Osteocyte (in vitro differentiated cells): Measurements from ENCODE around the gene MMRN1. TPM values are rescaled to one million over a fixed set of nuclear protein-coding genes. Genes with fewer than 3 reads are reported as not detected.
A peak's percentile ranks its signal among the peaks of the same experiment; 100 is the strongest.

Source experiments
- DNase-seq: peaks from one replicate; pipeline ENCODE4 v3.0.0; 2021; ENCODE audit warnings: mixed read lengths; ENCODE audit not compliant: unreplicated experiment; ENCODE audit errors: extremely low spot score
- H3K27ac Mint-ChIP-seq: one replicate; pipeline ENCODE4 v1.8.0; 2021; ENCODE audit warnings: mild to moderate bottlenecking, mixed read lengths; ENCODE audit not compliant: unreplicated experiment
- H3K27me3 Mint-ChIP-seq: one replicate; pipeline ENCODE4 v1.8.0; 2021; ENCODE audit warnings: mixed read lengths; ENCODE audit not compliant: unreplicated experiment
- H3K36me3 Mint-ChIP-seq: one replicate; pipeline ENCODE4 v1.8.0; 2021; ENCODE audit warnings: mixed read lengths; ENCODE audit not compliant: unreplicated experiment
- H3K4me1 Mint-ChIP-seq: one replicate; pipeline ENCODE4 v1.8.0; 2021; ENCODE audit warnings: mixed read lengths; ENCODE audit not compliant: unreplicated experiment
- H3K4me3 Mint-ChIP-seq: one replicate; pipeline ENCODE4 v1.8.0; 2021; ENCODE audit warnings: mild to moderate bottlenecking, moderate library complexity, mixed read lengths; ENCODE audit not compliant: unreplicated experiment
- H3K9me3 Mint-ChIP-seq: one replicate; pipeline ENCODE4 v1.8.0; 2021; ENCODE audit warnings: mixed read lengths; ENCODE audit not compliant: unreplicated experiment
- total RNA-seq: library from RNA; stranded (reverse); gene quantifications from 2 replicates; pipeline ENCODE4 v1.2.1, GENCODE V29; 2021
- TF ChIP-seq, protein P1 (sequence below): fragments of 200-600 bp; sonication (generic); IDR thresholded peaks from 2 replicates; pipeline ENCODE4 v1.5.0; 2021; ENCODE audit warnings: antibody characterized with exemption, mild to moderate bottlenecking, moderate library complexity

The MMRN1 gene
- total RNA-seq, 1 donor from 2014 or later = not detected

GRCh38 chr4:89906777-89907521 lies 12.3 kb downstream of the MMRN1 start:
- DNase-seq = no peak
- TF ChIP-seq, protein P1, sequence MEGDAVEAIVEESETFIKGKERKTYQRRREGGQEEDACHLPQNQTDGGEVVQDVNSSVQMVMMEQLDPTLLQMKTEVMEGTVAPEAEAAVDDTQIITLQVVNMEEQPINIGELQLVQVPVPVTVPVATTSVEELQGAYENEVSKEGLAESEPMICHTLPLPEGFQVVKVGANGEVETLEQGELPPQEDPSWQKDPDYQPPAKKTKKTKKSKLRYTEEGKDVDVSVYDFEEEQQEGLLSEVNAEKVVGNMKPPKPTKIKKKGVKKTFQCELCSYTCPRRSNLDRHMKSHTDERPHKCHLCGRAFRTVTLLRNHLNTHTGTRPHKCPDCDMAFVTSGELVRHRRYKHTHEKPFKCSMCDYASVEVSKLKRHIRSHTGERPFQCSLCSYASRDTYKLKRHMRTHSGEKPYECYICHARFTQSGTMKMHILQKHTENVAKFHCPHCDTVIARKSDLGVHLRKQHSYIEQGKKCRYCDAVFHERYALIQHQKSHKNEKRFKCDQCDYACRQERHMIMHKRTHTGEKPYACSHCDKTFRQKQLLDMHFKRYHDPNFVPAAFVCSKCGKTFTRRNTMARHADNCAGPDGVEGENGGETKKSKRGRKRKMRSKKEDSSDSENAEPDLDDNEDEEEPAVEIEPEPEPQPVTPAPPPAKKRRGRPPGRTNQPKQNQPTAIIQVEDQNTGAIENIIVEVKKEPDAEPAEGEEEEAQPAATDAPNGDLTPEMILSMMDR = no peak
- H3K9me3 Mint-ChIP-seq = no peaks in the 10 kb centered on the region
- peaks cover 36% of the 10 kb centered on the region for H3K27me3 Mint-ChIP-seq
- H3K36me3 Mint-ChIP-seq = no peaks in the 10 kb centered on the region
- no peak overlapping the region for H3K27ac Mint-ChIP-seq
- no peaks in the 10 kb centered on the region for H3K4me1 Mint-ChIP-seq
- H3K4me3 Mint-ChIP-seq = no peak overlapping the region

DNA sequence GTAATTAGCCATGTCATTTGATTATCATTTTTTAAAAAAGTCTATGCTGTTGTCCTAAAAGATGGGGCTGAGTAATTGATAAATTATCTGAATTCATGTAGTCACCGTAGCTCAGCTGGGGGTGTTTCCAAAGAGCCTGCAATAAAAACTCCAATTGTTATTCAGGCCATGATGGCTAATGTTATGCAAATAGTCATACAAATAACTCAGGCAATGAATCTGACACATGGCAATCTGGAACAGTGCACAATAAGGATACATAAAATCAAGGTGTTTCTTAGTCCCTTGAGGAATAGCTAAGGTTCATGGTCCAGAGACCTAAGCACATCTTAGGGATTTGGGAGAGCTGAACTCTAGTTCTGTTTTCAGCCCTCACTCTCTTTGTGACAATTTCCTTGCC lies 15.2 kb downstream of the MMRN1 start:
- Mint-ChIP-seq H3K27me3 (peaks cover 36% of the 10 kb centered on the region), H3K9me3 (no peaks in the 10 kb centered on the region), H3K4me1 (no peaks in the 10 kb centered on the region), H3K36me3 (no peaks in the 10 kb centered on the region), H3K27ac (no peak overlapping the region), H3K4me3 (no peak overlapping the region)
- no peak for DNase-seq
- TF ChIP-seq, protein P1 = no peak

GRCh38 chr4:89913623-89914022 lies 19.0 kb downstream of the MMRN1 start:
- DNase-seq = no peak
- Mint-ChIP-seq H3K4me1 (no peaks in the 10 kb centered on the region), H3K9me3 (no peaks in the 10 kb centered on the region), H3K36me3 (no peaks in the 10 kb centered on the region), H3K27ac (no peak overlapping the region), H3K4me3 (no peak overlapping the region), H3K27me3 (peaks cover 32% of the 10 kb centered on the region)
- TF ChIP-seq, protein P1 = no peak

DNA sequence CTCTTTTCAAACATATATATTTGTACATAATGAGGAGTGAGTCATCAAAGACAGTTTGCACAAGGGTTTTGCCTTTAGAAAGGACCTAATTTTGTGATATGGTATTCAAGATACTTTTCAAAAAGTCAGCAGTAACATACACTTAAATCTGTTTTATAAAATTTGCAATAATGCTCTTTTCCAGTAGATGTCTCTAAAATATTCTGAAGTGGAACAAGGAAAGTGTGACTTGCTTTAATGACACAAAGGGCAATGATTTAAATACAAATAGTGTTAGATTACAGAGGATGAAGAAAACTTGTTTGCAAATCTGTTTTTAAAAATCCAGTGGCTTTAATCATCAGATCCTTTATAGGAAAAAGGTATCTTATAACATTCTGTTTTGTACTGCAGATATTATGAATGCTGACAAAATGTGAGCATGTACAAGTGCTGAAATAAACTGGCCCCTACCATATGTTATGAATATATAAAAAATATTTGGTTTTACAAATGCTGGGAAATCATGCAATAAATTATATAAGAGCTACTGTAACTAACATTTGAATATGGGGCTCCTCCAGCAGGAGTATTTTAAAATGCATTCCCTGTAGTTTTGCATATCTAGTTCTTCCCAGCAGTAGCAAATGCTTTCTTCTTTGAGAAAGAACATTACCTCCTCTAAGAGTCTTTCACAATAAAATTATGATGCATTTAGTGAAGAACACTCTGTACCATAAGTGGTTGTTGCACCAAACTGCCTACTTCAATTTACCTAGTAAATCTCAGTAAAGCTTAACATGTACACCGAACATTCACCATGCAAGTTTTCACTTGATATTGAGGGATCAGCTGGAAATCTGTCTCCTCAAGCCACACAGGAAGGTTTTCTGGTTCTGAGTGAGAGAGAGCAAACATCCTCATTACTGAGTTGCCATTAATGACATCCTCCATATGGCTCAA lies 20.2 kb downstream of the MMRN1 start:
- TF ChIP-seq, protein P1 = peak; percentile 15
- Mint-ChIP-seq H3K4me1 (no peaks in the 10 kb centered on the region), H3K4me3 (no peak overlapping the region), H3K9me3 (no peaks in the 10 kb centered on the region), H3K36me3 (no peaks in the 10 kb centered on the region), H3K27ac (no peak overlapping the region), H3K27me3 (peaks cover 30% of the 10 kb centered on the region)
- no peak for DNase-seq

GRCh38 chr4:89915937-89916336 lies 21.3 kb downstream of the MMRN1 start:
- peaks cover 28% of the 10 kb centered on the region for H3K27me3 Mint-ChIP-seq
- no peak for DNase-seq
- TF ChIP-seq, protein P1 = no peak
- no peaks in the 10 kb centered on the region for H3K4me1 Mint-ChIP-seq
- H3K4me3 Mint-ChIP-seq = no peak overlapping the region
- no peaks in the 10 kb centered on the region for H3K36me3 Mint-ChIP-seq
- no peaks in the 10 kb centered on the region for H3K9me3 Mint-ChIP-seq
- no peak overlapping the region for H3K27ac Mint-ChIP-seq
